ENCODE measurements around the gene TMEM30B. TPM values are rescaled to one million over a fixed set of nuclear protein-coding genes. Genes with fewer than 3 reads are reported as not detected.

The TMEM30B gene
- total RNA-seq, 1 donor from 2014 or later: 9.3 TPM

DNA sequence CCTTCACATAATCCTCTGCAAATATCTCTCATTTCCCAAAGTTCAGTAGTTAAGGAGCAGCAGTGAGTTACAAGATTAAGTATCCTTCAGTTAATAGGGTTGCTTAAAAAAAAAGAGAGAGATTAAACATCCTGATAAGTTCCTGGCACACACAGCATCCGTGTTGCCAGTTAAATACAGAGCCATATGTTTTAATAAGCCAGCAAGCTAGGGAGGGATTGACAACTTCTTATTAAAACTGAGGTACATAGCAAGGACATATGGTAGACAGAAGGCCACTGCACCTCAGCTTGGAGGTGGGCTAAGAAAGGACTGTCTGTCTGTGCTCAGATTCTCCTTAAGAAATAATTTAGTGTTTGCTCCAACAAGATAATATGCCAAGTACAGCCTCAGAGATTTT lies 9.6 kb upstream of the TMEM30B start:
- H3K4me1 Mint-ChIP-seq (ENCODE audit: low read depth): peaks cover 12% of the 10 kb centered on the region
- H3K27ac Mint-ChIP-seq (ENCODE audit: unreplicated experiment): no peak overlapping the region
- no peak for DNase-seq (ENCODE audit: low spot score)
- H3K4me3 Mint-ChIP-seq (ENCODE audit: unreplicated experiment): no peak overlapping the region
- TF ChIP-seq, protein P1, sequence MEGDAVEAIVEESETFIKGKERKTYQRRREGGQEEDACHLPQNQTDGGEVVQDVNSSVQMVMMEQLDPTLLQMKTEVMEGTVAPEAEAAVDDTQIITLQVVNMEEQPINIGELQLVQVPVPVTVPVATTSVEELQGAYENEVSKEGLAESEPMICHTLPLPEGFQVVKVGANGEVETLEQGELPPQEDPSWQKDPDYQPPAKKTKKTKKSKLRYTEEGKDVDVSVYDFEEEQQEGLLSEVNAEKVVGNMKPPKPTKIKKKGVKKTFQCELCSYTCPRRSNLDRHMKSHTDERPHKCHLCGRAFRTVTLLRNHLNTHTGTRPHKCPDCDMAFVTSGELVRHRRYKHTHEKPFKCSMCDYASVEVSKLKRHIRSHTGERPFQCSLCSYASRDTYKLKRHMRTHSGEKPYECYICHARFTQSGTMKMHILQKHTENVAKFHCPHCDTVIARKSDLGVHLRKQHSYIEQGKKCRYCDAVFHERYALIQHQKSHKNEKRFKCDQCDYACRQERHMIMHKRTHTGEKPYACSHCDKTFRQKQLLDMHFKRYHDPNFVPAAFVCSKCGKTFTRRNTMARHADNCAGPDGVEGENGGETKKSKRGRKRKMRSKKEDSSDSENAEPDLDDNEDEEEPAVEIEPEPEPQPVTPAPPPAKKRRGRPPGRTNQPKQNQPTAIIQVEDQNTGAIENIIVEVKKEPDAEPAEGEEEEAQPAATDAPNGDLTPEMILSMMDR (IDR thresholded peaks at IDR 0.05): no peak
- H3K9me3 Mint-ChIP-seq (ENCODE audit: low read depth): no peaks in the 10 kb centered on the region
- H3K36me3 Mint-ChIP-seq (ENCODE audit: low read depth): no peaks in the 10 kb centered on the region
- H3K27me3 Mint-ChIP-seq (ENCODE audit: low read depth): no peaks in the 10 kb centered on the region

DNA sequence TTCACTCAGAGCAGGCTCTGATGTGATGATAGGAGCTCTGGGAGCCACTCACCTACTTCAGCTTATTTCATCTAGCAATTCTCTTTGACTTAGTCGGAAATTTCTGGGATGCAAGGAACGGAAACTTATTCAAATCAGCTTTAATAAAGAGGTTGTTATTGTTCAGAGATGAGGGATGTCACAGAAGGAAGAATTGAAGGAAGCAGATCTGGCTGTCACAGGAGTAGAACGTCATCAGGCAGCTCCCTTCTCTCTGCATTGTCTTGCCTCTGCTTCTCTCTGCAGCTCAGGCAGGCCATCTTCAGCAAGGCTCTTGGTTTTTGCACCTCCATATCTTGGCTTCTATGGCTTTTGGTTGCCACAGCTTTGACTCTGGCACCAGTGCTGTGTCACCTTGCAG lies 7.6 kb upstream of the TMEM30B start:
- Mint-ChIP-seq H3K27me3 (ENCODE audit: low read depth) (no peaks in the 10 kb centered on the region), H3K4me3 (ENCODE audit: unreplicated experiment) (no peak overlapping the region), H3K36me3 (ENCODE audit: low read depth) (no peaks in the 10 kb centered on the region), H3K4me1 (ENCODE audit: low read depth) (peaks cover 25% of the 10 kb centered on the region), H3K27ac (ENCODE audit: unreplicated experiment) (no peak overlapping the region), H3K9me3 (ENCODE audit: low read depth) (no peaks in the 10 kb centered on the region)
- TF ChIP-seq, protein P1 (IDR thresholded peaks at IDR 0.05): no peak
- no peak for DNase-seq (ENCODE audit: low spot score)

DNA sequence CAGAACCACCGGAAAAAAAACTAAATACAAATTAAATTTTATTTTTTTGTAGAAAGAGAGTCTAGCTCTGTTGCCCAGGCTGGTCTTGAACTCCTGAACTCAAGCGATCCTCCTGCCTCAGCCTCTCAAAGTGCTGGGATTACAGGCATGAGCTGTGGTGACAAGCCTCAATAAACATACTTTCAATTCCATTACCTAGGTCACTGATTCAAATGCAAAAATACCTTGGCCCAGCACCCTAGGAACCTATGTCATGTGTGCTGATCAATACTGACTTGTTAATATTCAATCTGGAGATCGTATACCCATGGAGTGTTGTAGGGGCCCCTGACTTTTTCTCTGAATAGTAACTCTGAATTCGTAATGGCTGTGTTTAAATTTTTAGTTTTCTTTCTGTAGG lies 7.1 kb upstream of the TMEM30B start:
- no peaks in the 10 kb centered on the region for H3K27me3 Mint-ChIP-seq (ENCODE audit: low read depth)
- H3K9me3 Mint-ChIP-seq (ENCODE audit: low read depth): no peaks in the 10 kb centered on the region
- H3K4me3 Mint-ChIP-seq (ENCODE audit: unreplicated experiment): no peak overlapping the region
- H3K27ac Mint-ChIP-seq (ENCODE audit: unreplicated experiment): no peak overlapping the region
- peaks cover 25% of the 10 kb centered on the region for H3K4me1 Mint-ChIP-seq (ENCODE audit: low read depth)
- TF ChIP-seq, protein P1 (IDR thresholded peaks at IDR 0.05): no peak
- DNase-seq (ENCODE audit: low spot score): no peak
- no peaks in the 10 kb centered on the region for H3K36me3 Mint-ChIP-seq (ENCODE audit: low read depth)

DNA sequence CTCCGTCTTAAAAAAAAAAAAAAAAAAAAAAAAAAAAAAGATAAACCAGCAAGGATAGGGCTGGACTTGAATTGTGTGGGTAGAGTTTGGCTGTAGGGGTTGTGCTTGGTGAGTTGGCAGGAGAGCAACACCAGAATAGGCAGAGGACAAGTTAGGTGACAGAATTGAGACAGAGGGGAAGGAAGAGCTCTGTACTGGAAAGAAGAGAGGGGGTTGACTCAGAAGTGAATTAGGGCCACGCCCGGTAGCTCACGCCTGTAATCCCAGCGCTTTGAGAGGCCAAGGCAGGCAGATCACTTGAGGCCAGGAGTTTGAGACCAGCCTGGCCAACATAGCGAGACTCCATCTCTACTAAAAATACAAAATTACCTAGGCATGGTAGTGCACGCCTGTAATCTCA lies 6.1 kb upstream of the TMEM30B start:
- no peaks in the 10 kb centered on the region for H3K9me3 Mint-ChIP-seq (ENCODE audit: low read depth)
- H3K36me3 Mint-ChIP-seq (ENCODE audit: low read depth): no peaks in the 10 kb centered on the region
- peaks cover 28% of the 10 kb centered on the region for H3K4me1 Mint-ChIP-seq (ENCODE audit: low read depth)
- no peak overlapping the region for H3K4me3 Mint-ChIP-seq (ENCODE audit: unreplicated experiment)
- H3K27ac Mint-ChIP-seq (ENCODE audit: unreplicated experiment): no peak overlapping the region
- TF ChIP-seq, protein P1 (IDR thresholded peaks at IDR 0.05): no peak
- no peaks in the 10 kb centered on the region for H3K27me3 Mint-ChIP-seq (ENCODE audit: low read depth)
- DNase-seq (ENCODE audit: low spot score): no peak

DNA sequence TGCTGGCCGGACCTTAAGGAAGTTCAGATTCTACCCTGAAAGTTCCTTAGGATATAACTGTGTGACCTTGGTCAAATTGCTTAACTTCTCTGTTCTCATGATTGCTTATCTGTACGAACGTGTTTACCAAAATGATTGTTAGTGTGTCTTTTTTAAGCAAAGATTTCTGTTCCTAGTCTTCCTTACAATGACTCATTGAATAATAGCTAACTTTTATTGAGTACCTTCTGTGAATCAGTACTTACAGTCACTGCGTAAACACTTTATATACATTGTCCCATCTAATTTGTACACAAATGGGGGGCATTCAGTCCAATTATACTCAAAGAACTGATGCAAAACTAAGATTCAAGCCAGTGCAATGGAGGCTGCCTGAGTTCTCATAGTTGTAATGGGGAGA lies 4.2 kb upstream of the TMEM30B start:
- Mint-ChIP-seq H3K36me3 (ENCODE audit: low read depth) (no peaks in the 10 kb centered on the region), H3K27me3 (ENCODE audit: low read depth) (no peaks in the 10 kb centered on the region), H3K4me3 (ENCODE audit: unreplicated experiment) (no peak overlapping the region), H3K4me1 (ENCODE audit: low read depth) (peaks cover 37% of the 10 kb centered on the region), H3K9me3 (ENCODE audit: low read depth) (no peaks in the 10 kb centered on the region), H3K27ac (ENCODE audit: unreplicated experiment) (peak overlapping the region; percentile 72)
- TF ChIP-seq, protein P1 (IDR thresholded peaks at IDR 0.05): no peak
- no peak for DNase-seq (ENCODE audit: low spot score)

All from chondrocyte (in vitro differentiated cells).